GM12891 (cell line): ENCODE measurements around the gene NPHP4.

Experiments used
- DNase-seq: peaks from one replicate; pipeline ENCODE4 v3.0.0; 2011; ENCODE audit warnings: low spot score; ENCODE audit not compliant: insufficient read length
- FAIRE-seq: peaks from 2 replicates; lab custom pipeline; 2011; peaks lifted over from hg19 to GRCh38; lab: Jason Lieb, UNC
- PAX5 ChIP-seq: IDR thresholded peaks from 2 replicates; pipeline ENCODE4 v1.6.1; 2011; ENCODE audit warnings: low read length, moderate library complexity, mild to moderate bottlenecking; ENCODE audit not compliant: insufficient read depth, severe bottlenecking
- POLR2A ChIP-seq: IDR thresholded peaks from 2 replicates; pipeline ENCODE4 v1.6.1; 2011; ENCODE audit warnings: low read depth, low read length, control low read depth
- POLR2AphosphoS5 ChIP-seq: IDR thresholded peaks from 2 replicates; pipeline ENCODE4 v1.6.1; 2011; ENCODE audit warnings: low read depth, low read length, control low read depth
- POU2F2 ChIP-seq: IDR thresholded peaks from 2 replicates; pipeline ENCODE4 v1.6.1; 2011; ENCODE audit warnings: low read depth, mild to moderate bottlenecking, control low read depth, low read length, moderate library complexity
- SPI1 ChIP-seq: IDR thresholded peaks from 2 replicates; pipeline ENCODE4 v1.6.1; 2011; ENCODE audit warnings: low read depth, low read length, control low read depth
- TAF1 ChIP-seq: IDR thresholded peaks from 2 replicates; pipeline ENCODE4 v1.6.1; 2011; ENCODE audit warnings: low read depth, low read length, control low read depth

The NPHP4 gene

DNA sequence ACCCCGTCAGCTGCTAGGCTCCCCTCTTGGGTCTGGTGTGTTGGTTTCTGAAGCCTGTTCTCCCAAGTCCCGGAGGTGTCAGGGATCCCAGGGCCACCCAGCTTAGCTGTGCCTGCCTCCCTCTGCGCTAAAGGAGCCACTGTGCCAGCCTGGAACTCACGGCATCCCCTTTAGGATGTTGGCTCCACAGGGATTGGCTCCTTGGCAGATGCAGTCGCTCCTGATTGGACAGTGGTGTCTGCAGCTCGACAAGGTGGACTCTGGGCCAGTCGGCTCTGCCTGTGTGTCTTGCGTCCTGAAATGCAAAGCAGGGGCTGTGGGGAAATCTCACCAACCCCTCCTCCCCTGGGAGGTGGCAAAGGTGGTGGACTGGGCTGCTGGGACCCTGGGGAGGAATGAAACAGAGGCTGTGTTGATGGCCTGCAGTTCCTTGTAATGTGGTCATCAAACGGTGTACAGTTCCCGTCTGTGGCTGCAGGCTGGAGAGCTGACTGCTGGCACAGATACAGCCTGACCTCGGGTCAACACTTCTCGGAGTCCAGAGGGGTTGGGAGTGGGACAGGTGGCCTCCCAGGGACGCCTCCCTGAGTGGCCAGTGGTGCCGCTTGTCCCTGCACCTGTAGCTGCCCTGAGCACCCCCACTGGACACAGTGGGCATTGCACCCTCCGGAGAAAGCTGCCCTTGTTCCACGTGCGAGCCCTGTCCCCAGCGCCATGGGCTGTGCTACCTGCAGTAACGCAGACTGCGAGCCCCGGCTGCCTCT lies 41.9 kb upstream of the NPHP4 start:
- DNase-seq: peak; percentile 60
- TF ChIP-seq POU2F2: no peak
- TF ChIP-seq POLR2A: no peak
- no peak for TF ChIP-seq SPI1
- no peak for TF ChIP-seq POLR2AphosphoS5
- TF ChIP-seq TAF1: no peak
- no peak for TF ChIP-seq PAX5
- no peak for FAIRE-seq

- peak; percentile 35; the same call in 1 of the 2 replicates for TF ChIP-seq POLR2AphosphoS5
- 0 out of 2 replicates have a peak, but pooled peaks have one; percentile 70 for TF ChIP-seq POU2F2
- TF ChIP-seq PAX5: no peak
- FAIRE-seq: peak; percentile 88
- DNase-seq: no peak
Measured at GRCh38 chr1:6033124-6033523, 40.9 kb upstream of the NPHP4 start.

- FAIRE-seq: peak; percentile 96
- DNase-seq: no peak
- TF ChIP-seq TAF1: no peak
- no peak for TF ChIP-seq PAX5
- no peak for TF ChIP-seq POLR2A
- no peak for TF ChIP-seq SPI1
- no peak for TF ChIP-seq POLR2AphosphoS5
- no peak for TF ChIP-seq POU2F2
Measured at GRCh38 chr1:6030547-6031261, 38.5 kb upstream of the NPHP4 start.

DNA sequence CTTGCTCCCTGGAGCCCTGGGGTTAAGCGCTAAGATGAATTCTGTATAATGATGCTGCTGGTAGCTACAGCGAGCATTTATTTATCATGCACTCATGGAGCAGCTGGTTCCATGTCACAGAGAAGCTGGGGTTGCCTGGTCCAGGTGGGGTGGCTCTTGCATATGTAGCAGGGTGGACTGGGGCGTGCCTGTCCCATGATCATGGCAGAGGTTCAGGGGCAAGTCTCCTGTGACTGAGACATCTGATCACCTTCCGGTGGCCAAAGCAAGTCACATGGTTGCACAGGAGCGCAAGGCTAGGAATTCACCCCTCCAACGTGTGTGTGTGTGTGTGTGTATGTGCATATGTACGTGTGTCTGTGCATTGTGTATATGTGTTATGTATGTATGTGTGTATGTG lies 37.9 kb upstream of the NPHP4 start:
- TF ChIP-seq POLR2AphosphoS5: no peak
- TF ChIP-seq PAX5: no peak
- no peak for DNase-seq
- FAIRE-seq: no peak

DNA sequence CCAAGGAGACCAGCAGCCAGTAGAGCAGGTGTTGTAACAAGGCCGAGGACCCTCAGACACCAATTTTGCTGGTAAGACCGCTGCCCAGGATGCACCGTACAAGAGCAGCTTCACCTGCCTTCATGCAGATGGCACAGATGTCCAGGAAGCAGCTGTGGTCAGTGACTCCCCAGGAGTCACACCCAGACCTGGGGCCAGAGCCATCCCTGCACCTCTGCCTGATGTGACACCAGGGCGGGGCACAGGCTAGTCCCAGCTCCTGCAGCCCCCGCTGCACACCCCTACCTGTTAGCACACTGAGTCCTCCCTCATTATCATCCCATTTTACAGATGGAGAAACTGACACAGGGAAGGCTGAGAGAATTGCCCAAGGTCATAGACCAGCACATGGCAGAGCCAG lies 37.1 kb upstream of the NPHP4 start:
- DNase-seq (no peak), FAIRE-seq (peak; percentile 55)
- TF ChIP-seq TAF1: no peak

DNA sequence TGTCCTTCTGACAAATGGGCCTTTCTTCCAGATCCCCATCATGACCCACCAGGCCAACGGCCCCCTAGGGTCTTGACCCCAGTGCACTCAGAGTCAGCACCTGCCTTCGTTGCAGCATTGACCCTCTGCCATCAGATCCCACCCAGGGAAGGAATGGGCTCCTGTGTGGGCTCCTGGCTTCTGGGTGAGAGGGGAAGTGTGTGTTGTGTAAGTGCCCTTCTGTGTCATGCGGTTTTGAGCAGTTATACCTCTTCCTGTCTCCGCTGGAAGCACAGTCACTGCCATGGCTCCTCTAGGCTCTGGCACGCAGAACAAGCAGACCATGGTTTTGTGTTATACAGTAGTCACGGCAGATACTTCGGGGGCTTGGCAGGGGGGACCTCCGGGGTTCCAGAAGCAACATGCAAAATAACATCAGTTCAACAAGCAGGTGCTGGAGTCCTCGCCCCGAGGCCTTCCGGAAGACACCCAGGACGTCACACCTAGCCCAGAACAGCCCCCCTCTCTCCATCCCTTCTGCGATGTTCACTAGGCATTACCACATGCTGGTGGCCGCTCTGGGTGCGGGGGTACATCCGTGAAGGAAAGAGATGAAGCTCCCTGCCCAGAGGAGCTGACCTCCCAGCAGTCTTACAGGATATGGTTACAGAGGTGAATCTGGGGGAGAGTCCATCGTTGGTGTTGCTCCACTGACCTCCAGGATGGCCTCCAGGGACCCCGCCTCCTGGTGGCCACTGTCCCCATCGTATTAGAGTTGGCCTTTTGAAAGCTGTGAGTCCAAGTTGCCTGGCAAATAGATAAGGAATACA lies 36.0 kb upstream of the NPHP4 start:
- FAIRE-seq (peak; percentile 95), DNase-seq (no peak)
- TF ChIP-seq SPI1 (peak; percentile 88), POLR2AphosphoS5 (no peak)

DNA sequence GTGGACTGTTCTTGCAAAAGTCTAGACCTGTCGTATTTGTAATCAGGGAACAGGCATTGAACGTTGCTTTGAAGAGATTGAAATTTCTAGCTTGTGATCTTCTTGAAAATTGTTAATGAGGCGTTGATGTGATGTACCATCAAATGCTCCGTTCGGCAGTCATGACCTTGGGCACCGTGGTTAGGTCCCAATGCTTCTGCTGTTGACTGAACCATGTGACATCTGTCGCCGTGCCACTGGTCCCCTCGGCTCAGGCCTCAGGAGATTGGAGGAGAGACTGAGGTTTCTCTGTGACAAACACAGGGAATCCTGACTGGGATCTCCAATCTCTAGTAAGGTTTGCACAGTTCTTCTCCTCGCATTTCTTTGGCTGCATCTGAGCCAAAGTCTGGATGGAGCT lies 35.4 kb upstream of the NPHP4 start:
- FAIRE-seq (no peak), DNase-seq (no peak)
- TF ChIP-seq POLR2A: no peak
- no peak for TF ChIP-seq TAF1
- TF ChIP-seq POU2F2: no peak
- TF ChIP-seq PAX5: no peak

DNA sequence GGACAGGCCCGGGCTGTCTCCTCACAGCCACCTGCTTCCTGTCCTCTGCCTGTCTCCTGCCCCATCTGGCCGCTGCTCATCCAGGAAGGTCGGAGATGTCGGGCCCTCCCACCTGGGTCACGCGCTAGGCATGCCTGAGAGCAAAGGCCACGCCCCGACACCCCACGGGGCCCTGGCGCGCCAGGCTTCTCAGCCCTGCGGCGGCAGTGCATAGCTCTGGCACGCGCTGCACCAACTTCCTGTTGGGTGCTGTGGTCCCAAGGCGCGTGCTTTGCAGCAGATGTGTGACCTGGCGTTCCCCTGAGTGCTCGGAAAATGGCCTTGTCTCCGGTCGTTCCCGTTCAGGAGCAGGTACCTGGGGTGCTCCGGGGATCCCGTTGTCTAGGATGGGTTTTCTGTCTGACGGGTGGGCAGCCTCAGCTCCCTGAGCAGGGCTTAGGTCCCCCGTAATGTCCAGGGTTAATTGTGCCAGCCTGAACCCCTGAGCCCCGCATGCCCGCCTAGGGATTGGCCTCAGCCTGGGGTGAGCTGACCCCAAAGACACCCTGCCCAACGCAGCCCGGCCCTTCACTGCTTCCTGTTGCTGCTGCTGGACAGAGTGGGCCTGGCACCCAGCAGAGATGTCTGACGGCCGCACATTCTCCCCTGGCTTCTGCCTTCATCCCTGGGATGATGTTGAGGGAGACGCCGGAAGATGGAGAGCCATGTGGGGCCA lies 34.0 kb upstream of the NPHP4 start:
- FAIRE-seq (peak; percentile 98), DNase-seq (peak; percentile 80)
- TF ChIP-seq PAX5: no peak
- TF ChIP-seq POU2F2: peak; percentile 72
- 0 out of 2 replicates have a peak, but pooled peaks have one; percentile 20 for TF ChIP-seq SPI1
- TF ChIP-seq POLR2A: peak; percentile 78
- peak; percentile 76 for TF ChIP-seq TAF1
- peak; percentile 73 for TF ChIP-seq POLR2AphosphoS5

- FAIRE-seq: peak; percentile 70
- no peak for DNase-seq
- TF ChIP-seq PAX5 (no peak), POLR2AphosphoS5 (no peak), SPI1 (no peak), POLR2A (no peak), TAF1 (no peak), POU2F2 (no peak)
Measured at GRCh38 chr1:6025269-6026094, 33.3 kb upstream of the NPHP4 start.
